Neural progenitor cell (in vitro differentiated cells): ENCODE measurements around the gene EHBP1. TPM values are rescaled to one million over a fixed set of nuclear protein-coding genes. Genes with fewer than 3 reads are reported as not detected.

Experiments used
- DNase-seq: peaks from one replicate; pipeline ENCODE4 v3.0.0-alpha.2; 2016; ENCODE audit warnings: low spot score
- H2AFZ ChIP-seq: fragments of 200-600 bp; sonication (generic); replicated peaks from 2 replicates; pipeline ENCODE4 v1.6.1; 2016; ENCODE audit warnings: antibody characterized with exemption
- H3F3A ChIP-seq: fragments of 200-600 bp; sonication (generic); 2 replicates; pipeline ENCODE4 v1.6.1; 2016; ENCODE audit warnings: antibody characterized with exemption, low read depth
- H3K27ac ChIP-seq: fragments of 200-600 bp; sonication (generic); 2 replicates; pipeline ENCODE4 v1.5.1; 2016; ENCODE audit warnings: mild to moderate bottlenecking
- H3K27me3 ChIP-seq: fragments of 200-600 bp; sonication (generic); 2 replicates; pipeline ENCODE4 v1.6.1; 2016; ENCODE audit warnings: mild to moderate bottlenecking, moderate library complexity
- H3K36me3 ChIP-seq: fragments of 200-600 bp; sonication (generic); 2 replicates; pipeline ENCODE4 v1.5.1; 2016
- H3K4me1 ChIP-seq: fragments of 200-600 bp; sonication (generic); 2 replicates; pipeline ENCODE4 v1.6.1; 2016; ENCODE audit warnings: mixed run types
- H3K4me2 ChIP-seq: fragments of 200-600 bp; sonication (generic); 2 replicates; pipeline ENCODE4 v1.6.1; 2016
- H3K4me3 ChIP-seq: fragments of 200-600 bp; sonication (generic); 2 replicates; pipeline ENCODE4 v1.5.1; 2016
- H3K79me2 ChIP-seq: fragments of 200-600 bp; sonication (generic); 2 replicates; pipeline ENCODE4 v1.6.1; 2016; ENCODE audit warnings: low read depth
- H3K9ac ChIP-seq: fragments of 200-600 bp; sonication (generic); 2 replicates; pipeline ENCODE4 v1.6.1; 2016
- H3K9me3 ChIP-seq: fragments of 200-600 bp; sonication (generic); 2 replicates; pipeline ENCODE4 v1.5.1; 2016; ENCODE audit warnings: low read depth
- H4K20me1 ChIP-seq: fragments of 200-600 bp; sonication (generic); 2 replicates; pipeline ENCODE4 v1.6.1; 2016; ENCODE audit warnings: low read depth
- H3K27ac Mint-ChIP-seq: 3 replicates; pipeline ENCODE4 v1.8.0; 2021; ENCODE audit warnings: mixed read lengths
- H3K27me3 Mint-ChIP-seq: 2 replicates; pipeline ENCODE4 v1.8.0; 2022; ENCODE audit warnings: low read depth, mild to moderate bottlenecking, inconsistent platforms, moderate library complexity, mixed read lengths; ENCODE audit not compliant: insufficient read depth
- H3K36me3 Mint-ChIP-seq: 3 replicates; pipeline ENCODE4 v1.8.0; 2021; ENCODE audit warnings: mixed read lengths
- H3K4me1 Mint-ChIP-seq: 3 replicates; pipeline ENCODE4 v1.8.0; 2021; ENCODE audit warnings: mixed read lengths
- H3K4me3 Mint-ChIP-seq: 3 replicates; pipeline ENCODE4 v1.8.0; 2021; ENCODE audit warnings: mild to moderate bottlenecking, moderate library complexity, mixed read lengths
- H3K9me3 Mint-ChIP-seq: 3 replicates; pipeline ENCODE4 v1.8.0; 2020; ENCODE audit warnings: mixed read lengths
- CTCF ChIP-seq: fragments of 200-600 bp; sonication (generic); IDR thresholded peaks from 2 replicates; pipeline ENCODE4 v1.5.1; 2017; ENCODE audit warnings: antibody characterized with exemption, mild to moderate bottlenecking
- EZH2 ChIP-seq: fragments of 200-600 bp; sonication (generic); IDR thresholded peaks from 2 replicates; pipeline ENCODE4 v1.6.1; 2017; ENCODE audit warnings: antibody characterized with exemption, mild to moderate bottlenecking, moderate library complexity
- EZH2phosphoT487 ChIP-seq: fragments of 200-600 bp; sonication (generic); IDR thresholded peaks from 2 replicates; pipeline ENCODE4 v1.6.1; 2017; ENCODE audit warnings: antibody characterized with exemption
- total RNA-seq: library from RNA; depleted of rRNA; stranded (reverse); fragments of >200 nt; gene quantifications from 2 replicates; pipeline ENCODE4 v1.2.3, GENCODE V29; 2015; ENCODE audit warnings: low replicate concordance

EHBP1 gene
- total RNA-seq, 1 donor from 2014 or later: 65.8 TPM

DNA sequence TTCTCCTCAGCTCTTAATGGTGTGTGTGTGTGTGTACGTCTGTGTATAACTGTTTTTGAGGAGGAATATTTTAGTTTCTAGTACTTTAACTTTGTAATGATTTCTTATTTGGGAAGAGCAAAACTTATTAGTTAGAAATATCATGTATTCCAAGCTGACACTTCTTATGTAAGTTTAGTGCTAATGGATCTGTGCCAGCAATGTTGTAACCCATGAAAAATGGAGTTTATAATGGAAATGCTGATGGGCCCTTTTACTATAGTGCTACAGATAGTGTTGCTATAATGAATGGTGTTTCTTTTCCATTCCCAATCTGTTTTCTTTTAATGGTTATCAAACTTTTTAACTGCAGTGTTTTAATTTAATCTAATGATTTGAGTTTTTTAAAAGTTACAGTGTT is 295.3 kb downstream of the EHBP1 start:
- Mint-ChIP-seq H3K27me3 (no peaks in the 10 kb centered on the region), H3K4me1 (peaks cover 51% of the 10 kb centered on the region), H3K9me3 (no peaks in the 10 kb centered on the region), H3K27ac (no peak overlapping the region), H3K36me3 (peaks cover 34% of the 10 kb centered on the region), H3K4me3 (no peak overlapping the region)
- H2AFZ ChIP-seq: no peak overlapping the region
- no peak overlapping the region for H3K9ac ChIP-seq
- H3K4me2 ChIP-seq: no peak overlapping the region
- H3K4me1 ChIP-seq: peaks cover 27% of the 10 kb centered on the region
- H3K9me3 ChIP-seq: no peaks in the 10 kb centered on the region
- H3K79me2 ChIP-seq: no peaks in the 10 kb centered on the region
- H4K20me1 ChIP-seq: no peaks in the 10 kb centered on the region
- no peak for DNase-seq
- no peak overlapping the region for H3K4me3 ChIP-seq
- no peak overlapping the region for H3K27ac ChIP-seq
- H3F3A ChIP-seq: peaks cover 13% of the 10 kb centered on the region
- no peaks in the 10 kb centered on the region for H3K27me3 ChIP-seq
- no peaks in the 10 kb centered on the region for H3K36me3 ChIP-seq
- TF ChIP-seq CTCF (no peak), EZH2 (no peak), EZH2phosphoT487 (no peak)

DNA sequence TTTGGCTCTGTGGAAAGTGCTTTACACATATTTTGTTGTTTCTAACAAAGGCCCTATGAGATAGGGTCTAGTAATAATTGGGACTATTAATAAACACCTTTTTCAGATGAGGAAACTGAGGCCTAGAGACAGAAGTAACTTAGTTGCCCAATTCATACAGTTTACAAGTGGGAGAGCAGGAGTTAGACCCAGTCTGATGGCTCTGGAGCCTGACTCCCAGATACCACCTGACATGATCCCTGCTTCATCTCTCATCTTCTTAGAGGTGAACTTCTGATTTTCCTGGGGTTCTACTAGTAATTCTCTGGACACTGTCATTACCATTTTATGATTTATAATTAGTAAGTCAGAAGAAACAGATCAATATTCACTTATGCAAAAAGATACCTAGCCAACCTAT is 296.1 kb downstream of the EHBP1 start:
- Histone ChIP-seq H3K79me2 (no peaks in the 10 kb centered on the region), H3K4me2 (no peak overlapping the region), H3K27me3 (no peaks in the 10 kb centered on the region), H3K4me1 (peaks cover 31% of the 10 kb centered on the region), H2AFZ (no peak overlapping the region), H3K36me3 (no peaks in the 10 kb centered on the region), H3K9me3 (no peaks in the 10 kb centered on the region), H3F3A (peaks cover 14% of the 10 kb centered on the region), H3K4me3 (no peak overlapping the region), H4K20me1 (no peaks in the 10 kb centered on the region), H3K27ac (no peak overlapping the region), H3K9ac (no peak overlapping the region)
- TF ChIP-seq CTCF (no peak), EZH2phosphoT487 (no peak), EZH2 (no peak)
- Mint-ChIP-seq H3K27ac (no peak overlapping the region), H3K4me3 (no peak overlapping the region), H3K36me3 (peaks cover 32% of the 10 kb centered on the region), H3K27me3 (no peaks in the 10 kb centered on the region), H3K4me1 (peaks cover 51% of the 10 kb centered on the region), H3K9me3 (no peaks in the 10 kb centered on the region)
- no peak for DNase-seq

DNA sequence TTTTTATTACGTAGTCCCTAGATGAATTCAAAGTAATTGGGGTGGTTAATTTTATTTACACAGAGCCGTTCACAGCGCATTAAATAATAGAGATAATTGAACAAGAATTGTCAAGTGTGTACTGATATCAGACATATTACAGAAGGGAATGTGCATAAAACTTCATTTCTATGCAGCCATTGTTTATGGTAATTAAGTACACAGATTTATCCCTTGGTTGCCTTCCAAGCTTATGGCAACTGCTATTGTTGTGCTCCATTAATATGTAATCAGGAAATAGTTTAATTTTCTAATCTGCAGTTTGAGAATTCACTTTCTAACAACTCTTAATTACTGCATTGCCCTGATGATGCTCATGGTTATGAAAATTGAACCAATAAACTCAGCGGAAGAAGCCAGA is 297.8 kb downstream of the EHBP1 start:
- no peaks in the 10 kb centered on the region for H3K27me3 Mint-ChIP-seq
- Histone ChIP-seq H4K20me1 (no peaks in the 10 kb centered on the region), H3K79me2 (no peaks in the 10 kb centered on the region), H3K4me2 (no peak overlapping the region), H3K27me3 (no peaks in the 10 kb centered on the region), H3K4me1 (peaks cover 35% of the 10 kb centered on the region), H3K27ac (no peak overlapping the region), H2AFZ (no peak overlapping the region), H3K4me3 (no peak overlapping the region), H3K9ac (no peak overlapping the region), H3F3A (peaks cover 22% of the 10 kb centered on the region), H3K36me3 (no peaks in the 10 kb centered on the region), H3K9me3 (no peaks in the 10 kb centered on the region)
- no peak overlapping the region for H3K4me3 Mint-ChIP-seq
- no peaks in the 10 kb centered on the region for H3K9me3 Mint-ChIP-seq
- H3K36me3 Mint-ChIP-seq: peaks cover 28% of the 10 kb centered on the region
- peaks cover 57% of the 10 kb centered on the region for H3K4me1 Mint-ChIP-seq
- DNase-seq: no peak
- TF ChIP-seq EZH2phosphoT487: no peak
- TF ChIP-seq EZH2: no peak
- TF ChIP-seq CTCF: no peak
- H3K27ac Mint-ChIP-seq: no peak overlapping the region
